GM13977 (cell line): ENCODE results near the gene MRPS22.

Experiments
- DNase-seq: peaks from one replicate; pipeline ENCODE4 v3.0.0; 2012; ENCODE audit warnings: low spot score
- in situ Hi-C: fragments of 300-500 bp; cut with MboI; formaldehyde crosslinking; loops from one replicate; pipeline ENCODE4 v1.12.0; 2022; ENCODE audit warnings: low sequenced_read_pairs, low pct_unique_long_range_greater_than_20kb, mixed read lengths, inconsistent platforms; ENCODE audit not compliant: unreplicated experiment
- TF ChIP-seq, protein P1 (sequence below): IDR thresholded peaks from 2 replicates; pipeline ENCODE4 v1.5.1; 2012; ENCODE audit warnings: mild to moderate bottlenecking, control low read depth; ENCODE audit not compliant: insufficient read depth; ENCODE audit errors: extremely low read depth, missing control alignments

The MRPS22 gene

GRCh38 chr3:139343895-139344856 is at the start of gene MRPS22:
Gene MRPS22 (plus strand): TSS chr3:139344020. CDS start chr3:139344027, 7 bp downstream.
- TF ChIP-seq, protein P1, sequence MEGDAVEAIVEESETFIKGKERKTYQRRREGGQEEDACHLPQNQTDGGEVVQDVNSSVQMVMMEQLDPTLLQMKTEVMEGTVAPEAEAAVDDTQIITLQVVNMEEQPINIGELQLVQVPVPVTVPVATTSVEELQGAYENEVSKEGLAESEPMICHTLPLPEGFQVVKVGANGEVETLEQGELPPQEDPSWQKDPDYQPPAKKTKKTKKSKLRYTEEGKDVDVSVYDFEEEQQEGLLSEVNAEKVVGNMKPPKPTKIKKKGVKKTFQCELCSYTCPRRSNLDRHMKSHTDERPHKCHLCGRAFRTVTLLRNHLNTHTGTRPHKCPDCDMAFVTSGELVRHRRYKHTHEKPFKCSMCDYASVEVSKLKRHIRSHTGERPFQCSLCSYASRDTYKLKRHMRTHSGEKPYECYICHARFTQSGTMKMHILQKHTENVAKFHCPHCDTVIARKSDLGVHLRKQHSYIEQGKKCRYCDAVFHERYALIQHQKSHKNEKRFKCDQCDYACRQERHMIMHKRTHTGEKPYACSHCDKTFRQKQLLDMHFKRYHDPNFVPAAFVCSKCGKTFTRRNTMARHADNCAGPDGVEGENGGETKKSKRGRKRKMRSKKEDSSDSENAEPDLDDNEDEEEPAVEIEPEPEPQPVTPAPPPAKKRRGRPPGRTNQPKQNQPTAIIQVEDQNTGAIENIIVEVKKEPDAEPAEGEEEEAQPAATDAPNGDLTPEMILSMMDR = no peak
- peak; percentile 88 for DNase-seq
- in situ Hi-C loops = loop anchor here (25.0 kb wide), 1 partner anchor 232 kb away; no protein-coding TSS in a partner anchor

GRCh38 chr3:139295040-139295439 is 48.8 kb upstream of the MRPS22 start:
- DNase-seq = no peak
- TF ChIP-seq, protein P1 = no peak
- in situ Hi-C loops = no loop called here

DNA sequence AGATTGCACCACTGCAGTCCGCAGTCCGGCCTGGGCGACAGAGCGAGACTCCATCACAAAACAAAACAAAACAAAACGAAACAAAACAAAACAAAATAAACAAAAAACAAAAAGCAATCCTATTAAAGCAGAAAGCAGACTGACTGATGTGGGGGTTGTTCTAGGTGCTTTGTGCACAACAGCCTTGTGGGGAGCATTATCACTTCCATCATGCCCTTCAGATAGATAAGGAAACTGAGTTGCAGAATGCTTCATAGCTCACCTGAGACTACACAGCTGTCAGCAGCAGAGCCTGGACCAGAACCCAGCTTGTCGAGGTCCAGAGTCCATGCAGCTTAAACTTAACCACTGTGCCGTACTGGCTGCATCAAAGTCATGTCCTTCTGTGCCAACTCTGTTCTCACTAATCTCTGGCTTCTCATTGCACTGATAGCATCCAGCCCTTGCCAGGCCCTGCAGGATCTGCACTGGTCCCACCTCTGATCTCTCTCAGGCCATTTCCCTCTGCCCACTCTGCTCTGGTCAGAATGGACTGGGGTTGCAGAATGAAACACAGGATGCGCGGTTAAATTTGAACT is 47.6 kb upstream of the MRPS22 start:
- TF ChIP-seq, protein P1 = no peak
- in situ Hi-C loops = no loop called here
- DNase-seq = no peak

DNA sequence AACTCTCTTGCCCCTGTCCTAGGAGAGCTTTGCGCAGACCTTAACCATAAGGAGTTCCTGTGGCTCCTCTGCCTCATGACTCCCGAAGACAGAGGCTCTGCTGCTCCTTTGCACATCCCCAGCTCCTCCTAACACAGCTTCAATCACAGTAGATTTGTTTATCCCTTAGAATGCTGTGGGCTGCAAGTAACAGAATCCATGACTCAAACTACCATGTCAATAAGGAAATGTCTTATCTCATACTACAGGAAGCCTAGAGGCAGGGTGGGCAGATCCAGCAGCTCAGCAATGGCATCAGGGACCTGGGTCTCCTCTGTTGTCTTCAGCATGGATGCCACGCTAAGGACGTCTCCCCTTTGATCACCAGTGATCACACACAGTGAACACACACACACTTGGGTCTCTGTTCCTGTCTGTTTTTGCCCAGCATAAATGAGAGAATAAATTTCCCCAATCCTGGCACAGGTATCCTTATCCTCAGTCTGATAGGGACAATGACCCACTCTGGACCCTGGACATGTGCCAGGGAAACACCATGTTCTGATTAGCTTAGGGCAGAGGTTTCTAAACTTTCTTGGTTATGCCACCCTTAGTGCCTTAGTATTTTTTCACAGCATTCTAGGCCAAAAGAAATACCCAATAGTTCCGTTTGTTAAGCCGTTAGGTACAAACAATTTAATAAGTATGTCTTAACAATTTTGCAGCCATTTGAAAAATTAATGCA is 46.1 kb upstream of the MRPS22 start:
- in situ Hi-C loops = no loop called here
- DNase-seq = no peak
- TF ChIP-seq, protein P1 = no peak

GRCh38 chr3:139299261-139300132 is 44.3 kb upstream of the MRPS22 start:
- no peak for DNase-seq
- in situ Hi-C loops = loop anchor here (25.0 kb wide), 1 partner anchor 362 kb away; the partner anchor contains the start of genes FOXL2 and FOXL2NB
- TF ChIP-seq, protein P1 = no peak

- TF ChIP-seq, protein P1 = no peak
- in situ Hi-C loops = loop anchor here (25.0 kb wide), 1 partner anchor 363 kb away; the partner anchor contains the start of genes FOXL2 and FOXL2NB
- DNase-seq = no peak
Observed at GRCh38 chr3:139300416-139300815, 43.4 kb upstream of the MRPS22 start.
